GM21423 (cell line): Measurements from ENCODE around the gene KCNMA1.

ENCODE experiments used
- ATAC-seq: cut with Tn5 transposase; IDR thresholded peaks from one replicate; pipeline ENCODE4 v1.9.1; 2021; ENCODE audit warnings: mild to moderate bottlenecking, moderate library complexity; ENCODE audit not compliant: unreplicated experiment

KCNMA1 gene

GRCh38 chr10:77231884-77232610 is 405.6 kb downstream of the KCNMA1 start:
- no peak for ATAC-seq

GRCh38 chr10:77231375-77231774 is 406.2 kb downstream of the KCNMA1 start:
- ATAC-seq: no peak

DNA sequence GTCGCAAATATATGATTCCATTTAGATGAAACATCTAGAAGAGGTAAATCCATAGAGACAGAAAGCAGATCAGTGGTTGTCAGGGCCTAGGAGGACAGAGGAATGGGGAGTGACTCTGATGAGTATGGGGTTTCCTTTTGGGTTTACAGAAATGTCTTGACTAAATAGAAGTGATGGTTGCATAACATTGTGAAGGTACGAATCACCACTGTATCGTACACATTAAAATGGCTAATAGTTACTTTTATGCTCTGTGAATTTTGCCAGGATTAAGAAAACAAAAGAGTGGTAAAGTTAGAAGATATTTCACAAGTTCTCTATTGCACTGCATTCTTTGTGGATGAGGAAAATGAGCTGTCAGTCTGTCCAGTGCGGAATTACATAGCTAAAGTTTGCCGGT is 407.4 kb downstream of the KCNMA1 start:
- ATAC-seq: no peak

DNA sequence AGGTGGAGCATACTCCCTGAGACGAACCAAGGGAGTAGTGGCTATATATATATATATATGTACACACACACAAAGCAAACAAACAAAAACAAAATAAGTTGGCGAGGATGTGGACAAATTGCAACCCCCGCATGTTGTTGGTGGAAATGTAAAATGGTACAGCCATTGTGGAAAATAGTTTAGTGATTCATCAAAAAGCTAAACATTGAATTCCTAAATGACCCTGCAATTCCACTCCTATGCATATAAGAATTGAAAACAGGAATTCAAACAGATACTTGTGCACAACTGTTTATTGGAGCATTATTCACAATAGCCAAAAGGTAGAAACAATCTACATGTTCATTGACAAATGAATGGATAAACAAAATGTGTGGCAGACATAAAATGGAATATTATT is 407.9 kb downstream of the KCNMA1 start:
- ATAC-seq: no peak

- no peak for ATAC-seq
Observed at GRCh38 chr10:77228559-77228958, 409.0 kb downstream of the KCNMA1 start.

DNA sequence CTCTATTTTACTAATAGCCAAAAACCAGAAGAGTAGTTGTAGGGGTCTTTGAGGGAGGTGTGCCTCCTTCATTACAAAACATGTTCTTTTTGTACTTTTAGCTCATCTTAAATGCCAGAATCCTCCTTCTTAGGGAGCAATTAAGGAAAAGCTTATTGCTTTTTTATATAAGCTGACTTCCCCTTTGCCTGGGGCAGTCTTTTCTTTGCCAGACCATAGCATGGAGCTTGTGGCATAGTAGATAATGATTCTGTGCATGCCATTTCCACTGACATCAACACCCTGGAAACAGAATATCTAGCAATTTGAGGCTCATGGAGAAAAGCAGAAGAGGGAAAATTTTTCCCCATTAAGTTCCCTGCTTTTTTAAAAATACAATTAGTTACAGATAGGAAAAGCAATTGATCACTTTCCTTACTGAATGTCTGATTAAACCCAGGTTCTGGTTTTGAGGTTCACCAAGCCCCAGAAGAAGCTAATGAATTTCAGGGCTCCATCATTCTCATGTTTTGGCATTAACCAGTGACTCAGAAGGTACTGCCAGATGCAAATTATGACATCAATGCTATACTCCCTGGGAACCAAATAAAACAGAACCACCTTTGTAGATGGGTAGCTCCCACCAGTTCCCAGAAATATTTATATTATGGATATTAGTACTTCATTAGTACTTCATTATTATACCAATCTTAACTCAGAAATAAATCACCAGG is 410.6 kb downstream of the KCNMA1 start:
- no peak for ATAC-seq

DNA sequence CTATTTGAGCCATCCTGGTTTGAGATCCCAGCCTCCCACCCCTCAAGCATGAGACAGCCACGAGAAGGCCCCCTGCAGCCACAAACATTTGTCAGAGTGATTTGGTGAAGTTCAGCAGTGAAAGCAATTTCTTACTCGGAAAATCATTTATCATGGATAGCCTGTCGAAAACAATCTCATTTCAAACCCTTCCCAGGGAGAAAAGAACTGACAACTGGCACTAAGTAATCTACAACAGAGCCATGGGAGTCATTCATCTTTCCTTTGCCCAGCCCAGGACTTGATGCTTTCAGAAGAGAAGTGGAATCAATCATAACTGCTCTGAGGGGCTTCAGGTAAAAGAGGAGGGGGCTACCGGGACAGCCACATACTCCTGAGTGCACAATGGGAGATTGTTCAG is 411.2 kb downstream of the KCNMA1 start:
- ATAC-seq: no peak

DNA sequence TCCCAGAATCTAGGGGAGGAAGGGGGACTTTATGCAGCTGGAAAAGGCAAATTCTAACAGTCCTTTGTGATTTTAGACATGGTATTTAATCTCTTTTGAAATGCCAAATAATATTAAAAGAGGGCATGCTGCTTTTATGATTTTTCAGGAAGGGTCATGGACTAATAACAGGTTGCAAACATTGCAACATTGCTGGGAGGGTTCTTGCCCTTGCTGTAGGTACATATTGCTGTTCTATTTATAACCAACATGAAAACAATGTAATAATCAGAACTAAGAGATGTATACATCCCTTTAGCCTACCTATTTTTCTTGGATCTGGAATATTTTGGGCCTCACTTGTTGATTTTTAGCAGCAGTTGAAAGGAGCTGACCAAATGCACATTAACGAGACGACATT is 411.6 kb downstream of the KCNMA1 start:
- no peak for ATAC-seq

GRCh38 chr10:77223526-77224460 is 413.8 kb downstream of the KCNMA1 start:
- no peak for ATAC-seq

DNA sequence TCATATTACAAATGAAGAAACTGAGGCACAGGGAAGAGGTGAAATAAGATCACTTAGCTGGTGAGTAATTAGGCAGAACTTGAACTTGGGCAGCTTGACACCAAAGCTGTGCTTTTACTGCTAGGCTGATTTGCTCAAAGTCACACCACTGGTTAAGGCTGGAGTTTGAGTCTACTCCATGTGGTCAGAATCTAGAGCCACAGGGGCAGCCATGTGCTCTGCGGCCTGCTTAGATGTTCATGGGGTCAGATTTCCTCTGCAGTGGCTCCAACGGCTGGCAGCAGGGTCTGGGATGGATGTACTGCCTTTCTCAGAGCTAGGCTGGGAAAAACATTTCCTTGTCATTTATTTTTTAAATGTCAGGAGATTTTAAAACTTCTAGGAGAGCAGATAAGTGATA is 417.5 kb downstream of the KCNMA1 start:
- no peak for ATAC-seq

- no peak for ATAC-seq
Observed at GRCh38 chr10:77219046-77219445, 418.6 kb downstream of the KCNMA1 start.

GRCh38 chr10:77214799-77215198 is 422.8 kb downstream of the KCNMA1 start:
- no peak for ATAC-seq

- ATAC-seq: no peak
Observed at GRCh38 chr10:77212632-77213031, 425.0 kb downstream of the KCNMA1 start.

- no peak for ATAC-seq
Observed at GRCh38 chr10:77210645-77211044, 427.0 kb downstream of the KCNMA1 start.

- ATAC-seq: no peak
Observed at GRCh38 chr10:77208684-77209256, 428.8 kb downstream of the KCNMA1 start.

DNA sequence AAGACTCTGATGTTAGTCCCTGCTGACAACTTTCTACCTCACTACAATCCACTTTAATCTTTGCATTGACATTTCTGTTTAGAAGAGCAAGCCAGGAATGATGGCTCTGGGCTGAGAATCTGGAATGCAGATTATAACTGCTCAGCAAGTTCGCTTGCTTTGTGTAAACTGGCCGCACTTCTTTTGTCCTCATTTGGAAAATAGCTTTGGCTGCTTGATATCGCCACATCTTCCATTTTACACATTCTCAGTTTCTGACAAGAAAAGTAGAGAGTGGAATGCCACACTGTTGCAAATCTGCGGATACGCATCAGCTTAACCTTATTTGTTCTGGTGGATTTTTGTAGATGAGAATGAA is 429.8 kb downstream of the KCNMA1 start:
- no peak for ATAC-seq

DNA sequence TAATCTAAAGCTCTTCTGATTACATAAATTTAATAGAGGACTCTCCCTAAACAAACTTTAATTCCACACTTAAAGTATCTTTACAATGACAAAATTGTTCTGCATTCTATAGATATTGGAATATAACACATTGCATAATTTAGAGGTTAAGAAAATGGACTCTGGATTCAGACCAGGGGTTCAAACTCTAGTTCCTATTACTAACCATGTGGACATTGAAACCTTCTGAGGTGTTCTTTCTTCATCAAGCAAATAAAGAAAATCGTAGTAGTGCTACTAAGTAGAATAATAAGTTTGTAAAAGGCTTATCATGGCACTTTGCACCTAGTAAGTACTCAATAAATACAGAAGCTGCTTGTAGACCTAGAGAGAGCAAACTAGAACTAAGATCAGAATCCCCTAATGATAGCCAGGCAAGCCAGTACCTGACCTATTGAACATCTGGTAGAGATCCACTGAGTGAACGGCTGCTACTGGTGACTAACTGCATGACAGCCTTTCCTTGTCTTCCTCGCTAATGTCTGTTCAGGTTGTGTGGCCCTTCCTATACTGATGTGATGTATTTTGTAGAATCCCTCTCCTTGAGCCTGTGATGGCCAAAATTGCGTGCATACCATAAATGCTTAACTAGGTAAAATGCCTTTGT is 430.3 kb downstream of the KCNMA1 start:
- no peak for ATAC-seq

DNA sequence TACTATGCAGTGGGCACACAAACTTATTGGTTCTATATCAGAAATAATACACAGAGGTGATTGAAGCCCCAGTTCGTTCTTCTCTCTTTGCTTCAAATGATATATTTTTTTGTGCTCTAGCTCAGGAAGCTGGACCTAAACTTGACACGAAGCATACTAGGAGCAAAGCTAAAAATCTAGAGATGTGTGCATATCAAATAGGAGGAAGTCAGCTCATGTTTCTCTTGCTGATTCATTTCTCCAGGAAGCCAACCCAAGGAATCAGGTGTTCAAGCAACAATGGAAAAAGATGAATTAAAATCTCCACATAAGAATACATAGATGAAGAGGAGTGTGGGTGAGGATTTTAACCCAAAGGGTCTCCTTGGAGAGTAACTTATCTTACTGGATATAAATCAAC is 432.5 kb downstream of the KCNMA1 start:
- no peak for ATAC-seq

GRCh38 chr10:77204171-77204570 is 433.4 kb downstream of the KCNMA1 start:
- ATAC-seq: no peak

- ATAC-seq: no peak
Observed at GRCh38 chr10:77202857-77203256, 434.8 kb downstream of the KCNMA1 start.
